ENCODE results near the gene CTNS.

The CTNS gene

GRCh38 chr17:3636154-3636907, at the start of gene CTNS, which contains the start of gene SHPK:
Gene CTNS (plus strand): TSS chr17:3636760. CDS start chr17:3640207, 3,447 bp downstream.
Gene SHPK (minus strand): TSS chr17:3636250. CDS start chr17:3636219, 31 bp downstream.
- peak; percentile 99 for DNase-seq (ENCODE audit: low spot score)

GRCh38 chr17:3589784-3590183, 46.8 kb upstream of the CTNS start:
- no peak for DNase-seq (ENCODE audit: low spot score)

GRCh38 chr17:3590231-3590630, 46.3 kb upstream of the CTNS start:
- no peak for DNase-seq (ENCODE audit: low spot score)

GRCh38 chr17:3590768-3591167, 45.8 kb upstream of the CTNS start:
- no peak for DNase-seq (ENCODE audit: low spot score)

GRCh38 chr17:3592216-3592860, 44.2 kb upstream of the CTNS start:
- no peak for DNase-seq (ENCODE audit: low spot score)

- no peak for DNase-seq (ENCODE audit: low spot score)
Observed at GRCh38 chr17:3593384-3593783, 43.2 kb upstream of the CTNS start.

GRCh38 chr17:3594051-3594800, 42.3 kb upstream of the CTNS start:
- DNase-seq (ENCODE audit: low spot score) = no peak

GRCh38 chr17:3594976-3595375, 41.6 kb upstream of the CTNS start:
- no peak for DNase-seq (ENCODE audit: low spot score)

GRCh38 chr17:3596804-3597464, 39.6 kb upstream of the CTNS start:
- DNase-seq (ENCODE audit: low spot score) = no peak

GRCh38 chr17:3598078-3598477, 38.5 kb upstream of the CTNS start:
- DNase-seq (ENCODE audit: low spot score) = no peak

- no peak for DNase-seq (ENCODE audit: low spot score)
Observed at GRCh38 chr17:3600529-3601205, 35.9 kb upstream of the CTNS start.

- peak; percentile 80 for DNase-seq (ENCODE audit: low spot score)
Observed at GRCh38 chr17:3602499-3602898, 34.1 kb upstream of the CTNS start.

GRCh38 chr17:3603119-3603869, 33.3 kb upstream of the CTNS start:
- DNase-seq (ENCODE audit: low spot score) = no peak

- DNase-seq (ENCODE audit: low spot score) = no peak
Observed at GRCh38 chr17:3603870-3604259, 32.7 kb upstream of the CTNS start.

GRCh38 chr17:3609689-3610088, 26.9 kb upstream of the CTNS start:
- no peak for DNase-seq (ENCODE audit: low spot score)

GRCh38 chr17:3610523-3610922, 26.0 kb upstream of the CTNS start:
- DNase-seq (ENCODE audit: low spot score) = no peak

- DNase-seq (ENCODE audit: low spot score) = no peak
Observed at GRCh38 chr17:3613124-3613523, 23.4 kb upstream of the CTNS start.

GRCh38 chr17:3615160-3615870, 21.2 kb upstream of the CTNS start:
- DNase-seq (ENCODE audit: low spot score) = no peak

- no peak for DNase-seq (ENCODE audit: low spot score)
Observed at GRCh38 chr17:3621146-3621720, 15.3 kb upstream of the CTNS start.

- no peak for DNase-seq (ENCODE audit: low spot score)
Observed at GRCh38 chr17:3622977-3623594, 13.5 kb upstream of the CTNS start.
